ENCODE results near the gene RNF40.
A peak's percentile ranks its signal among the peaks of the same experiment; 100 is the strongest.

RNF40 gene

DNA sequence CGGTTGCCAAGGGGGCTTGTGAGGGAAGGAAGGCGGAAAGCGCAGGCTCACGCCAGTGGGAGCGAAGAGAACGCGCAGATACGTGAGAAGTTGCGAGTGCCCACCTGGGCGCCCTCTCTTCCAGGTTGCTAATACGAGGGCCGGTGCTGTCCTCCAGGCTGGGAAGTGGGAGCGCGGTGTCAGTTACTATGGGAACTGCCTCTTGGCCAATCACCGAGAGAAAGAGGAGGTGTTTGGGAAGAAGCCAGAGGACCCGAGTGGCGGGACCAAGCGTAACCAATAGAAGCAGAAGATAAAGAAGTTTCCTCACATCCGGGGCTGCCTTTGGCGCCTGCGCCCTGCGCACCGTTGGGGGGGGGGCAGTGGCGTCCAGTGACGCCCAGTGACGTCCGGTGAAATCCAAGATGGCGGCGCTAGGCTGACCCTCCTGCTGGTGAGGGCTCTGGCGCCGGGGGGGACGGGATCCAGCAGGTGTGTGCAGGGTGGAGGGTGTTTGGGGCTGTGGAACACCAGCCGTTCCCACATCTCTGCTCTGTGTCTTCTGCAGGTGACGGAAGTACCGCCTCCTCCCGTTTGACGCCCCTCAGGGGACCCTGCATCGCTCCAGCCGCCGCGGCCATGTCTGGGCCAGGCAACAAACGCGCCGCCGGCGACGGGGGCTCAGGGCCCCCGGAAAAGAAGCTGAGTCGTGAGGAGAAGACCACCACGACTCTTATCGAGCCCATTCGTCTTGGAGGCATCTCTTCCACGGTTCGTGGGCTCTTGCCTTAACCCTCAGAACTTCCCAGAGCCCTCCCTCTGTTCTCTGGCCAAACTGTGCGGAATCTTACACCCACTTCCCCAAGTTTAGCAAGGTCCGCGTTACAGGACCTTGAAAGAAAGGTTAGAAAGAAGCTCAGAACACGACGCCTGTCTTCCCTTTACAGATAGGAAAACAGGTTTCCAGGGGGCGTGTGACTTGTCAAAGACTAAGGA, at the start of gene RNF40, which contains the start of gene CFAP119:
RNF40 (plus strand) TSS at position 395 of the 975 bp plus-strand sequence; CDS start at position 619, 224 bp downstream.
CFAP119 (minus strand) TSS at position 135 of the 975 bp plus-strand sequence. CDS start 314 bp downstream, outside the sequence.
- peak; percentile 99 for DNase-seq

DNA sequence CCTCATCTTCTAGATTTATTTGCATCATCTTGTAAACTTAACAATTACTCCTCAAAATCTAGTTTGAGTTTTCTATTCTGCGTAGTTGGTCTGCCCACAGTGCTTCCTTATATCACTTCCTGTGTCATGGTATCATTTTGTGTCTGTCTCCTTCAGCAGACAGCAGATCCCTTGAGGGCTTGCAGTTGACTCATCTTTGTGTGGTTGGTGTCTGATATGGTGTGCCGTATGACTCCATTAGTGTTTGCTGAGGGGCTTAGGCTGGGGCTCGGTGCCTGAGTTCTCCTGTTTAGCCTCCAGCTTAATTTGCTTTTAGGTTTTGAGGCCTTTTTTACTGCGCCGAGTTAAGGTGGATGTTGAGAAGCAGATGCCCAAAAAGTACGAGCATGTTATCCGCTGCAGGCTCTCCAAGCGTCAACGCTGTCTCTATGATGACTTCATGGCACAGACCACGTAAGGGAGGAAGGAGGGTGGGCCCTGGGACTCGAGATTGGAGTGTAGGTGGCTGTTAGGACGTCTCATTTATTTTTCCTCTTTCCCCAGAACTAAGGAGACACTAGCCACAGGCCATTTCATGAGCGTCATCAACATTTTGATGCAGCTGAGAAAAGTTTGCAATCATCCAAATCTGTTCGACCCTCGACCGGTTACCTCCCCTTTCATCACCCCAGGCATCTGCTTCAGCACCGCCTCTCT, 46.2 kb upstream of the RNF40 start:
- DNase-seq = no peak

- no peak for DNase-seq
Observed at GRCh38 chr16:30720086-30720485, 42.0 kb upstream of the RNF40 start.

GRCh38 chr16:30720694-30721093, 41.4 kb upstream of the RNF40 start:
- DNase-seq = no peak

DNA sequence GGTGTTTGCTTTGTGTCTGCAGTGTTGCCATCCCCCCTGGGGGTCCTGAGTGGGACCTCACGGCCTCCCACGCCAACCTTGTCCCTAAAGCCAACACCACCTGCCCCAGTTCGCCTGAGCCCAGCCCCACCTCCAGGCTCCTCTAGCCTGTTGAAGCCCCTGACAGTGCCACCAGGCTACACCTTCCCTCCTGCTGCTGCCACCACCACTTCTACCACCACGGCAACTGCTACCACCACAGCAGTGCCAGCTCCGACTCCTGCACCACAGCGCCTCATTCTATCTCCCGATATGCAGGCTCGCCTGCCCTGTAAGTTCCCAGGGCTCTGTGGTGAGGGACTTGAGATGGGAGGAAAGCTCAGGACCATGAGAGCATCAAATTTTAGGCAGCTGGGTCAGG, 41.0 kb upstream of the RNF40 start:
- no peak for DNase-seq

DNA sequence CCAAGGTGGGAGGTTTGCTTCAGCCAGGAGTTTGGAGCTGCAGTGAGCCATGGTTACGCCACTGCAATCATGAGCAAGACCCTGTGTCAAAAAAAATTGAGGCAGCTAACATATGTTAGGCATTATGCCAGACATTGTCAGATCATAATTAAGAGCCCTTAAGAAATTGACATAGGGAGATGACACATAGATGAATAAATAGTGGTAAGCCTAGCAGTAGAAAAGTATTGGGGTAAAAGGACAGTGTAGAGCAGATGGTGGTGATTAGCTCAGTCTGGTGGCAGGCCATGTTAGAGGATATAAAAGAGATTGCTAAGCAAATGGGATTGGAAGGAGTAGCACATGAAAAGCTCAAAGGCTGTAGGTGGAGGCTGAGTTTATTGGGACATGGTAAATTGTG, 40.5 kb upstream of the RNF40 start:
- no peak for DNase-seq

DNA sequence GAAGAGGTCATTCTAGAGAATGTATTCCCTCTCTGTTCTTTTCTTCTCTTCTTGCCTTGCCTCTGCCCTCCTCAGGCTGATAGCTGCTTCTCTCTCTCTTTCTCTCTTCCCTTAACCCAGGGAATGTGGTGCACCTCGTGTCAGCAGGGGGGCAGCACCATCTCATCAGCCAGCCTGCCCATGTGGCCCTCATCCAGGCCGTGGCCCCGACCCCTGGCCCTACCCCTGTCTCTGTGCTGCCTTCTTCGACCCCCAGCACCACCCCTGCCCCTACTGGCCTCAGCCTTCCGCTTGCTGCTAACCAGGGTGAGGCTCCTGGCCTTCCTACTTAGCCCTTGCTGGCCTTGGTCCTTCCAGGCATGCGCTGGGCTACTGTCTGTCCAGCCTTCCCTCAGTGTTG, 39.7 kb upstream of the RNF40 start:
- no peak for DNase-seq

GRCh38 chr16:30722916-30723315, 39.2 kb upstream of the RNF40 start:
- no peak for DNase-seq

DNA sequence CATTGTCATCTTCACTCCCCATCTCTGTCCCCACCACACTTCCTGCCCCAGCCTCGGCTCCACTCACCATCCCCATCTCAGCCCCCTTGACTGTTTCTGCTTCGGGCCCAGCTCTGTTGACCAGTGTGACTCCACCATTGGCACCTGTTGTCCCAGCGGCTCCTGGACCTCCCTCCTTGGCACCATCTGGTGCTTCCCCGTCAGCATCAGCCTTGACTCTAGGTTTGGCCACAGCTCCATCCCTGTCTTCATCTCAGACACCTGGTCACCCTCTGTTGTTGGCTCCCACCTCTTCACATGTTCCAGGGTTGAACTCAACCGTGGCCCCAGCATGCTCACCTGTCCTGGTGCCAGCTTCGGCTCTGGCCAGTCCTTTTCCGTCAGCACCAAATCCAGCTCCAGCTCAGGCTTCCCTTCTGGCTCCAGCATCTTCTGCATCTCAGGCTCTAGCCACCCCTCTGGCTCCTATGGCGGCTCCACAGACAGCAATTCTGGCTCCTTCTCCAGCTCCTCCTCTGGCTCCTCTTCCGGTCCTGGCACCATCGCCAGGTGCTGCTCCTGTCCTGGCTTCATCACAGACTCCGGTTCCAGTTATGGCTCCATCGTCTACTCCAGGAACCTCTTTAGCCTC, 38.3 kb upstream of the RNF40 start:
- no peak for DNase-seq

DNA sequence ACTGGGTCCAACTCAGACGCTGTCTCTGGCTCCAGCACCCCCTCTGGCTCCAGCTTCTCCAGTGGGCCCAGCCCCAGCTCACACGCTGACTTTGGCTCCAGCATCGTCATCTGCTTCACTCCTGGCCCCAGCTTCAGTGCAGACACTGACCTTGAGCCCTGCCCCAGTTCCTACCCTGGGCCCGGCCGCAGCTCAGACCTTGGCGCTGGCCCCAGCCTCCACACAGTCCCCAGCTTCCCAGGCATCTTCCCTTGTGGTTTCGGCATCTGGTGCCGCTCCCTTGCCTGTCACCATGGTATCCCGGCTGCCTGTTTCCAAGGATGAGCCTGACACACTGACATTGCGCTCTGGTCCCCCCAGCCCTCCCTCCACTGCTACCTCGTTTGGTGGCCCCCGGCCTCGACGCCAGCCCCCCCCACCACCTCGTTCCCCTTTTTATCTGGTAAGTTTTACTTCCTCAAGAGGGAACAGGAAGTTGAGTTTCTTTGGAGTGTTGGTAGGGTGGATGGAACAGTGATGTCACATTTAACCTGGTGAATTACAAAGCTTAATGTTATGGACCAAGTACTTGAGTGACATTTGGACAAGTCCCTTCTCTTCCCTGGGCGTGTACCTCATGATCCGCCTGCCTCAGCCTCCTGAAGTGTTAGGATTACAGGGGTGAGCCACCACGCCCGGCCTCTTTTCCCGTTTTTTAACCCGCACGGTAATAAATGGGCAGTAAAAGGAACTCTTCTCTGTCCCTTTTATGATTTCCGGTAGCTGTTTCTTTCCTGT, 37.3 kb upstream of the RNF40 start:
- no peak for DNase-seq

DNA sequence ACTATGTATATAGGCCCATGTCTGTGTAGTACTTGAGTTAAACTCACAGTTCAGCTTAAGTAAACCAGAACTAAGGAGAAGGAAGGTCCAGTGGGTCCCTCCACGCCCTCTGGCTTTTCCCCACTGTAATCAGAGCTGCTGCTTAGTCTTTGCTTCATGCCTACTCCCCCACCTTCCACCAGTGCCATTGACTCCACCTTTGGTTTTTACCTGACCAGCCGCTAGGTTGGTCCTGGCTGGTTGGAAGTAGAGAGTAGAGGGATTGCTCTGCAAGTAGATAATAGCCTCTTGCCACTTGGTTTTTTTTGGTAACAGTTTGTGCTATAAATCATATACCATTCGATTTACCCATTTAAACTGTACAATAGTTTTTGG, 36.7 kb upstream of the RNF40 start:
- DNase-seq = no peak

- no peak for DNase-seq
Observed at GRCh38 chr16:30728321-30728720, 33.8 kb upstream of the RNF40 start.

DNA sequence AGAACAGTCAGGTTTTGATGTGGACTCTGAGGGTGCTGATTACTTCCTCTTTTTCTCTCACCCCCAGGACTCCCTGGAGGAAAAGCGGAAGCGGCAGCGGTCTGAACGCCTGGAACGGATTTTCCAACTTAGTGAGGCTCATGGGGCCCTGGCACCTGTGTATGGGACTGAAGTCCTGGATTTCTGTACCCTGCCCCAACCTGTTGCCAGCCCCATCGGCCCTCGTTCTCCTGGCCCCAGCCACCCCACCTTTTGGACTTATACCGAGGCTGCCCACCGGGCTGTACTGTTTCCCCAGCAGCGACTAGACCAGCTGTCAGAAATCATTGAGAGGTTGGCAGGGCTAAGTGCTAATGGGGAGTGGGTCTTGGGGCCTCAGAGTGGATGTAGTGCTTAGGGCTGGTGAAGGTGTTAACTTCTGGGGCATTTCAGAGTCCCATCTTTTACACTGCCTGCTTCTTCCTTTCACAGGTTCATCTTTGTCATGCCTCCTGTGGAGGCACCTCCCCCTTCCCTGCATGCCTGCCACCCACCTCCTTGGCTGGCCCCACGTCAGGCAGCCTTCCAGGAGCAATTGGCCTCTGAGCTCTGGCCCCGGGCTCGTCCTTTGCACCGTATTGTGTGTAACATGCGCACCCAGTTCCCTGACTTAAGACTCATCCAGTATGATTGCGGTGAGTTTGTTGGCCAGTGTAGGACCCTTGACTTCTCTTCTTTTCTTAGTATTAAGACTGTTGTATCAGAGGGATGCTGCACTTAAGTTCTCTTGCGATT, 33.0 kb upstream of the RNF40 start:
- no peak for DNase-seq

- DNase-seq = no peak
Observed at GRCh38 chr16:30731411-30731810, 30.7 kb upstream of the RNF40 start.

- DNase-seq = no peak
Observed at GRCh38 chr16:30736995-30737793, 24.9 kb upstream of the RNF40 start.

- no peak for DNase-seq
Observed at GRCh38 chr16:30737794-30738648, 24.1 kb upstream of the RNF40 start.

DNA sequence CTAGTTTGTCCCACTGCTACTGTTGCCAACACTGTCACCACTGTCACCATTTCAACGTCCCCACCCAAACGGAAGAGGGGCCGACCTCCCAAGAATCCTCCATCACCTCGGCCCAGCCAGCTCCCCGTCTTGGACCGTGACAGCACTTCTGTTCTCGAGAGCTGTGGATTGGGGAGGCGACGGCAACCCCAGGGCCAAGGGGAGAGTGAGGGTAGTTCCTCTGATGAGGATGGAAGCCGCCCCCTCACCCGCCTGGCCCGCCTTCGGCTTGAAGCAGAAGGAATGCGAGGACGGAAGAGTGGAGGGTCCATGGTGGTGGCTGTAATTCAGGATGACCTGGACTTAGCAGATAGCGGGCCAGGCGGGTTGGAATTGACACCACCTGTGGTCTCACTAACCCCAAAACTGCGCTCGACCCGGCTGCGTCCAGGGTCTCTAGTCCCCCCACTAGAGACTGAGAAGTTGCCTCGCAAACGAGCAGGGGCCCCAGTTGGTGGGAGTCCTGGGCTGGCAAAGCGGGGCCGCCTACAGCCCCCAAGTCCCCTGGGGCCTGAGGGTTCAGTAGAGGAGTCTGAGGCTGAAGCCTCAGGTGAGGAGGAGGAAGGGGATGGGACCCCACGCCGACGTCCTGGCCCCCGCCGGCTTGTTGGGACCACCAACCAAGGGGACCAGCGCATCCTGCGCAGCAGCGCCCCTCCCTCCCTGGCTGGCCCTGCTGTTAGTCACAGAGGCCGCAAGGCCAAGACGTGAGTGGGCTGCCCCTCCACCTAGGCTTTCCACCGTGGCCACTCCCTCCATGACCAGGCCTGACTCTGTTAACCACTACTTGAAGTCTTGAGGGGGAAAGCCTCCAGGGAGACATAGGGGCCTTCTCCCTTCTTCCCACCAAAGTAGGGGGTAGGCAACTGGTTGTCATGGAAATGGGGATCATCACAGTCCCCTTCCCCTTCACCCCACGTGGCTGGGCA, 22.9 kb upstream of the RNF40 start:
- DNase-seq = no peak

- DNase-seq = no peak
Observed at GRCh38 chr16:30740364-30741251, 21.5 kb upstream of the RNF40 start.

Data from NCI-H1092 treated with DMSO at 0.1 percent for 48 hours (cell line).